HG02885 (cell line): ENCODE data around the gene COL1A1.

Experiments used
- ATAC-seq: cut with Tn5 transposase; IDR thresholded peaks from one replicate; pipeline ENCODE4 v1.9.1; 2021; ENCODE audit warnings: mild to moderate bottlenecking; ENCODE audit not compliant: unreplicated experiment, poor library complexity

The COL1A1 gene

DNA sequence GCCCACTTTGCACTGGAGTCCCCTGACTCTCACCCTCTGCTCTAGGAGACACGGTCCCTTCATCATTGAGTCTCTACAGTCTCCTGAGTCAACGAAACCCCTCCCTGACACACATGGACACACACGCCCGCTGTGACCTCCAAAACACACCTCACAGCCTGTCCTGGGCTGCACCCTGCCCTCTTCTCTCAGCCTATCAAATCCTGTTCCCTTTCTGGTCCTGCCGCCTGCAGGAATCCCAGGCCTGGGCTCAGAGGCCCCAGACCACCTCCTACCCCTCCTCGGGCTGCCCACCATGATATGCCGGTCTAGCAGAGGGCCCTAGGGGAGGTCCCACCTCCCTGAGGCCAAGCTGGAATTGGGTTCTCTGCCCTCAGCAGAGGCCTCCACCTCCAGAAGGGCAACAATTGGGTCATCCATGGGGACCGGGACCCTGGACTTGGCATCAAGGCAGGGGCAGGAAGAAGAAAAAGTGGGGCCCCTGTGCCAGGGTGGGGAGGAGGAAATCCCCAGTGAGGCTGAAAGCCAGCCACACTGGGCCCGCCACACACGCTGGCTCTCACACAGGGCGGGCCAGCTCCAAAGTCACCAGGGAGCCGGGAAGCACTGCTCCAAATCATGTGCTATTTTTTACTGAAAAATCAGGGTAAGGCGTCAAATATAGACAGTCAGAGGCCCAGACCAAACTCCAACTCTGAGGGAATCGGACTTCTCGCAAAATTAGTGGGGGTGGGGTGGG, 54.3 kb downstream of the COL1A1 start:
- no peak for ATAC-seq

DNA sequence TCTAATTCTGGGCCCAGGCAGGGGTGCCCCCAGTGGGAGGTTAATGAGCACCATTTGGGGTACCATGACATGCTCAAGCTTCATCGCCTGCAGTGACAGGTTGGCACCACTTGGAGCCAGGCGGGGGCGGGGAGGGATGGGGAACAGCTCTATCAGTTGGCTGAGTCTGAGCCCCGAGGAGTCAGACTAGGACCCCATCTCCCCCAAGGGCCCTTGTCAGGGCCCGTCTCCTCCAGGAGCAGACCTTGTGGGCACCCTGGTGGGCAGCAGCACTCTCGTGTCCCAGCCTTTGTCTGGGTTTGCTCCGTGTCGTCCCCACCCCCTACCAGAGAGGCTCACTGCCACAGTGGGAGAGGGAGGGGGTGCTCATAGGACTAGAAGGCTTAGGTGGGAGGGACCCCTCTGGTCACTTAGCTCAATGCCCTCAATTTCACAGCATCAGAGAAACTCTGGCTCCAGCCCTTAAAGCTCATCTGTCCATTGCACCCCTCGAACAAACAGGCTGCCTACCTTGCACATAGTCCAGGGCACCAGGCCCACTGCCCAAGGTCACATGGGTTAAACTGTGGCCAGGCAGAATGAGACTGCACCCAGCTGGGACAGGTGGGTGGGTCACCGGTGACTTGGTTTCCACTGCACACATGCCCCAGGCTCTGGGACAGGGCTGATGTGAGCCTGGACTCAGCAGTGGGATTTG, 55.1 kb downstream of the COL1A1 start:
- ATAC-seq = no peak

DNA sequence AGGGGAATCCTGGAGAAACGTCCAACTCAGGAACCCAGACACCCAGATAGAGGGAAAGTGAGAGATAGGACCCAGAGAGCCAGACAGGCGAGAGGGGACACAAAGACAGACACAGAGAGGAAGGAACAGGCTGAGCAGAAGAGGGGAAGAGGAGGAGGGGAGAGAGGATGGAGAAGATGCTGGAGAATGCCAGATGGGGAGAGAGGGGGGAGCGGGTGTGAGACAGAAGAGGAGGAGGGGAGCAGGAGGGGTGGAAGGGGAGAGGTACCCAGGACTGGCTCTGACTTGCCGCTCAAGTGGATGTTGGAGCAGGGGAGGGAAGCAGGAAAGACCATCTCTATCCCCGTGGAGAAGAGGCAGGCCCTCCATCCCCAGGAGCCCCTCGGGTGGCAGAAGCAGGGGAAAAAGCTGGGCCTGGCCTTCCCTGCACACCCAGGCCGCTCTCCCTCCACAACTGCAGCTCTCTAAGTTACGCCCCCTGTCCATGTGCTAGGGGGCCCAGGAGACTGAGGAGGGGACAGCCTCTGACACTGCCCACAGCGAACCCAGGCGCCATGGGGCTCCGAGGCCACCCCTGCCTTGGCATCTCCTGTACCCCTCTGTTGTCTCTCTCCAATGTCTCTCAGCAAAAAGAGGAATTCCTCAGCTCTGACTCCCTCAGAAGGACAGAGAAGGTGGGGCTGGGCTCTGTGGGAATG, 55.8 kb downstream of the COL1A1 start:
- ATAC-seq = no peak

DNA sequence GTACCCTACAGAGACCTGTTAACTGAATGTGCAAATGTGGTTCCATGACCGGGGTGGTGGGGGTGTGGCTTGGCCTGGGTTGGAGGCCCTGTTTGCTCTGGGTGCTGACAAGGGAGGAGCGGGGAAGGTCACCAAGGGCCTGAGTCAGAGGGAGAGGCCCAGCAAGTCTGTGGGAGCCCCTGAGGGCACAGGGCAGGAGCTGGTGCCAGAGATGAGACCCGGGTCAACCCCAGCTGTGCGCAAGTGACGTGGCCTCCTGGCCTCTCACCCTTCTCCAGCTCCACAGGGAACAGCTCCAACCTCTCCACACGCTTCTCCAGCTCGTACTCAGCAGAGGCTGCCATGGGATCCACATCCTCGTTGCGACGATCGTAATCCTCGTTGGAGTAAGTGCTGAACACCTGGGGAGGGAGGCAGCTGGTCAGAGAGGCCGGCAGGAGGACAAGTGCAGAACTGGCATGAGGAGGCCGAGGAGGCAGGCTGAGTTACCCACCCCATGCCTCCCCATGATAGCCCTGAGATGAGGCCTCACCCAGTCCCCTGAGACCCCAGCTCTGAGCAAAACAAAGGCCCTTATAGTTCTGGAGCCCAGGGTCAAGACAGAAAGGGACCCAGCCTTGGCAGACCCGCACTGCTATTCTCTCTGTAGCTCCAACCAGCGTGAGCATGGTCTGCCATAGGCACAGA, 56.4 kb downstream of the COL1A1 start:
- no peak for ATAC-seq

DNA sequence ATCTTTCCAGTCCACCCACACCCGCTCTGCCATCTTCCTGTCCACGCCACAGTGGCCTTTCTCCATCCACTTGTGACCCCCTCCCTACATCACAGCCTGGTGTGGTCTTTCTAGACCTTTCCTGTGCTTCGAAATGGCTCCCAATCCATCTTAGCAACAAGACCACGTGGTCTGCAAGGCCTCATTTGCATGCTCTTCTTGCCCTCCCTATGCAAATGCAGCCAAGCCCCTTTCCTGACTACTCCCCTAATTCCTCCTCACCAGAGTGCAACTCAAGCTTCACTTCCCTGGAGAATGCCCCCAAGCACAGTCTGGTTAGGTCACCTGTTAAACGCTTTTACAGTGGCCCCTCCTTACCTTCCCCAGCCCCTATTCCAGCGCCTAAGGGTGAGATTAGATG, 57.1 kb downstream of the COL1A1 start:
- no peak for ATAC-seq

DNA sequence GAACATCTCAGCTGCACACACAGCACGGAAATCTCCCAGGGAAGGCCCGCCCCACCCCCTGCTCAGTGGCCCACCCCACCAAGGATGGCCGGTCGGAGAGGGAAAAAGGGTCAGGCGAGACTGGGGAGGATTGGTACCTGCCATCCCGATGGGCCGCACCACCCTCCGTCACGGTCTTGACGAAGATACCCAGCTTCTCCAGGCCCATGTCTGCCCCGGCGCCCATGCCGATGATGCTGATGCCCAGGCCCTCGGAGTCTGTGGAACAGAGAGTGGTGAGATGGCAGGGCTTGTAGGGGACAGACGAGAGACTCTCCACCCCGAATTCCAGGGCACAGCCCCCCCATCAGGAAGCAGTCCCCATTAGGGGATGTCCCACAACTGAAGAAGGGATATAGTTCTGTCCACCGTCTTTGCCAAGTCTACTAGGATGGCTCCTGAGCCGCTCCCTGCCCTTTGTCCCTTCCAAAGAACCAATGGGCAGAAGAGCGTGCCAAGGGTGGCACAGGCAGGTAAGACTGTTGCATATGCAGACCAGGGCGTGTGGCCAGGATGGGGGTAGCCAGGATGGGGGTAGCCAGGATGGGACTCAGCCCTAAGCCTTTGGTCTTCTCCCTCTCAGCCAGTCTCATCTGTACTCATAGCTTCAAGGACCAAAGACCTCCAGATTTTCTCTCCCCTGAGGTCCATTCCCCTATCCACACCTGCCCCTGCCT, 57.8 kb downstream of the COL1A1 start:
- ATAC-seq = no peak

DNA sequence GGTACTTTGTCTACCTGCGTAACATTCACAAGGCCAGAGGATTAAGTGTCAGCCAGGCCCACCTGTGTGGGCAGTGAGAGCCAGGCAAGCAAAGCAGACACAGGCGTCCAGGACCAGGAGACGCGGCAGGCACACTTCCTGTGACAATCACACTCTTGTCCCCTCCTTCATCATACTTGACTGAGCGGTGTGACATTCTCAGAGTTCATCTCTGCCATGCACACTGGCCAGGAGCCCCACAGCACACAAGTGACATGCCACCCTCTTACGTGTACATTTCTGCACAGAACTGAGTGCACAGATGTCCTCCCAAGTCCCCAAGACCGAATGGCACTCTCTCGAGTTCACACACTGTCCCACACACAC, 59.7 kb downstream of the COL1A1 start:
- no peak for ATAC-seq

DNA sequence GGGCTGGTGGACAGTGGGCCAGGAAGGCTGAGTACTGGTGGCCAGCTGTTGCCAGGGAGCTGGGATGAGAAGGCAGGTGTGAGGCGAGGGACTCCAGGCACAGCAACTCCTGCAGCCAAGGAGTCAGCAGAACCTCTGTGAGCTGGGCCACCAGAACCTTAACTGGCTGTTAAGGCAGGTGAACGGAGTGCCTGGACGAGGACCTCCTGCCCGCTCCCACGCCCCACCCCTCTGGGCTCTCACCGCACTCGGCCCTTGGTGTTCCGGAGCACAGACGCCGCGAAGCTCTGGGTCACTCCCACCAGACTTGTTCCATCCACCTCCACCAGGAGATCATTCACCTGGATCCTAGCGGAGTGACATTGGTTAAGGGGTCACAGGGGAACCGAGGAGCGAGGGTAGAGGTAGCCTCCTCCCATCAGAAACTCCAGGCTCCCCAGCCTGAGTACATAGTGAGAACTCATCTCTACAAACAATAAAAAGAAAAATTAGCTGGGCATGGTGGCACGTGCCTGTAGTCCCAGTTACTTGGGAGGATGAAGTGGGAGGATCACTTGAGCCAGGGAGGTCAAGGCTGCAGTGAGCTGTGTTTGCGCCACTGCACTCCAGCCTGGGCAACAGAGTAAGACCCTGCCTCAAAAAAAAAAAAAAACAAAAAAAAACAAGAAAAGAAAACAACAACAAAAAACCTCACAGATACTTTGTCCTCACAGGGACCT, 60.2 kb downstream of the COL1A1 start:
- ATAC-seq = no peak

DNA sequence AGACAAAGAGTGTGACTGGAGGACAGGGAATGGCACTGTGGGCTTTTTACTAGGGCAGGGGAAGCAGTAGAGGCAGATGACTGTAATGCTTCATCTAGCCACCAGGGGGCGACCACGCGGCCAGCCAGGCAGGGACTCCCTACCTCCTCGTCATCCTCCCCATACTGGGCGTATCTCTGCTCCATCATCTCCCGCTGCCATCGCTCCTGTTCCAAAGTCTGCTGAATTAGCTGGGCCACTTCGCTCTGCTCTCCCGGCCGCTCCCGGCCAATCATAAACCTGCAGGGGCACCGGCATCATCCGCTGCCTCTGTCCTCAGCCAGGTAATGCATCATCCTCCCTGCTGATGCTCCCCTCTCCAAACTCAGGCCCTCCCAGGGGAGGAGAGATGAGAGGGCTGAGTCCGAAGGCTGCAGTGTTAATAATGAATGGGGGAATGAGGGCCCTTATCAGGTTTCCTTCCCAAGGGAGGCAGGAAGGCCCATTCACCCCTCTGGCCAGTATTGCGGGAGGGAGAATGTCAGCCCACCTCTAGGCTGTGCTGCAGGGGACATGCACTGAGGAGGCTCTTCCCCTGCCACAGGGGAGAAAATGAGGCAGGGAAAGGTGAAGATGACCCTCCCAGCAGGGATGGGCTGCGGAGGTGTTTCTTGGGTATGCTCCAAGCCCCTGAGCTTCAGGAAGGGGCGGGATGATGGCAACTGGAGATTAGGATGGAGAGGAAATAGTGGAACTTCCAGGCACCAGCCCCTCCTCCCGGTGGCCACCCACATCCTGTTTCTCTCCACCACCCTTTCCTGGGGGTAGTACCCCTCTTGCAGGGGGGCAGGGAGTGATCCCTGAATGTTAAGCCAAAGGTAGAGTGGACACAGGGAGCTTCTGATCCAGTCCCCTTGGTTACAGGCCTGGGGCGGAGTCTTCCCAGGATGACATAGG, 61.2 kb downstream of the COL1A1 start:
- ATAC-seq = no peak

DNA sequence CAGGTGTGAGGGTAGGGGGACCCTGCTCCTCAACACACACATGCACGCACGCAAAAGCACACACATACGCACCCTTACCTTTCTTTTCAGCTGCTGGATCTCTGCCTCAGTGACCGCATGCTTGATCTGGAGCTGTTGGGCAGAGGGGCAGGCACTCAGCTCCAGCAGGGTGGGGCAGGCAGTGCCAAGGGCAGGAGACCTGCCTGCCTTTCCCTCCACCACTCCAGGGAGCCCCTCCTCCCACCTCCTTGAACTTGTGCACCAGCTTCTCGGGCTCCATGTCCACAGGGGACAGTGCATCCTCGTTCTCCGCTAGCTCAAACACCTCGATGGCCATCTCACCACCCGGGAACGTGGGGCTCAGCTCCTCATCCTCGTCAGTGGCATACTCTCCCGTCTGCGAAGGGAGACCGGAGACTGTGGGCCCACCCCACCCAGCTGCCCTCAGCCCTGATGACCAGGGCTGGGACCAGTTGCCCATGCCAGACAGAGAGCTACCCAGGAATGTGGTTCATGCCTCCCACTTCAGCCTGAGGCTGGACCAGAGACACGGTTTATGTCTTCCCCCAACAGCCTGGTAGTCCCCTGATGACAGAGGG, 62.1 kb downstream of the COL1A1 start:
- no peak for ATAC-seq

DNA sequence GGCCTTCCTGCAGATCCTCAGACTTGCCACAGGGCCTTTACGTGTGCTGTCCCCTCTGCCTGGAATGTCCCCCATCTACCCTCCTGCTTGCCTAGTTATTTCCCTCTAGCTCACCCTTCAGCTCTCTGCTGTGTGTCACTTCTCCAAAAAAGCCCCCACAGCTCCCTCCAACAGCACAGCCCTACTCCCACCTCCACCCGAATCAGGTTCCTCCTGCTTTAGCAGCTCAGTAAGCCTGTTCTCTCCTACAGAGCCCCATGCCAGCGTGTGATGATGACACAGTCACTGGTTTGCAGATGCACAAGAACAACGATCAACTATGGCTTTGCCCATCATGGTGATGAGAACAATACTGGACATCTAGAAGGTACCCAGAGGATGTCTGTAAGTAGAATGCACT, 64.4 kb downstream of the COL1A1 start:
- ATAC-seq = no peak

DNA sequence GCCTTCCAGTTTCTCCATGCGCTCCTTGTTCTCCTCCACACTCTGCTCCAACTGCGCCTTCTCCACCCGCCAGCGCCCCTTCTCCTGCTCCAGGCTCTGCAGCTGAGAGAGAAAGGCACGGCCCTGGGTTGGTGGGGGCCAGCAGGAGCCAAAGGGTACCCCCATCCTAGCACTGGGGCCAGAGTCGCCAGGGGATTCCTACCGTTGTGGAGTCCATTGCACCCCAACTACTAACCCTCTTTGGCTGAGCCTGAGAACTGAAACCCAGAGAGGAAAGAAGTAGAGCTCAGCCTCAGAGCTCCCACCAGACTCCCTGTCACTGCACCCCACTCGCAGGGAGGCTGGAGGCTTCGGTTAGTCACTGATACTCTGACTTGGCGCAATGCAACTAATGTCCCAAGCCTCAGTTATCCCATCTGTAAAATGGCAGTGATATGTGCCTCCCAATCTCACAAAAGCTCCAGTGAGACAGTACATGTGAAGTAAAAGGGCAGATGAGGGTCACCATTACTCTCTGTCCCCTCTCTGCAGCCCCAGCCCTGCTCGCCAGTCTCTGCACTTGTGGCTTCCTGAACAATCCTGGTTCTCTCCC, 65.2 kb downstream of the COL1A1 start:
- no peak for ATAC-seq

DNA sequence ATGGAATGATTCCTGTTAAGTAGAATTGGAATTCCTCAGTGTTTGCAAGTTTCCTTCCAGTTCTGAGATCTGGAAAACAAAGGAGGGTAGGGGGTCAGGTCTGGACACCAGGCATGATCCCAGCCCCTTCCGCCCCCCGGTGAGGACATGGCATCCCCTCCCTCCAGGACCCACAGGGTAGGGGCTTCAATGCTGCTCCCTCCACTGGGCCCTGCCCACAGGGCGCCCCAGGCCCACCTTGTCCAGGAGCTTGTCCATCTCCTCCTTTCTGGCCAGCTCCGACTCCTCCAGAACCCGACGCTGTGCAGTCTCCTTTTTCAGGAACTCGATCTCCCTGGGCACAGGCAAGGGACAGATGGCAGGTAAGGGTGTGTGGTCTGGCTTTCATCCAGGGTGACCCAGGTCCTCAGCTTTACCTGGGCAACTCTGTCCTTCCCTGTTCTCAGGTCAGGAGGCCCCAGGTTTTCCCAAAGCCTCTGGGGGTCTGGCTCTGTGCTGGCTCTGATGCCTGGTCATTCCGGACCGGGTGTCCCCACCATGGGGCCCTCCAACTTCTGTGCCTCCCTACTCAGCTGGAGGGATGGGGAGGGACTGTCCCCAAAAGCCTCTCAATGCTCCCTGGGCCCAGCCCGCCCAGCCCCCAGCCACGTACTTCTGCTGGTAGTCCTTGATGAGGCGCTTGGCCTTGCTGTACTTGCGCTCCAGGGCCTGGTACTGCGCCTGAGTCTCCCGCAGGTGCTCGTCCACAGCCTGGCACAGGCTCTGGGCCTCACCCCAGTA, 65.9 kb downstream of the COL1A1 start:
- no peak for ATAC-seq

DNA sequence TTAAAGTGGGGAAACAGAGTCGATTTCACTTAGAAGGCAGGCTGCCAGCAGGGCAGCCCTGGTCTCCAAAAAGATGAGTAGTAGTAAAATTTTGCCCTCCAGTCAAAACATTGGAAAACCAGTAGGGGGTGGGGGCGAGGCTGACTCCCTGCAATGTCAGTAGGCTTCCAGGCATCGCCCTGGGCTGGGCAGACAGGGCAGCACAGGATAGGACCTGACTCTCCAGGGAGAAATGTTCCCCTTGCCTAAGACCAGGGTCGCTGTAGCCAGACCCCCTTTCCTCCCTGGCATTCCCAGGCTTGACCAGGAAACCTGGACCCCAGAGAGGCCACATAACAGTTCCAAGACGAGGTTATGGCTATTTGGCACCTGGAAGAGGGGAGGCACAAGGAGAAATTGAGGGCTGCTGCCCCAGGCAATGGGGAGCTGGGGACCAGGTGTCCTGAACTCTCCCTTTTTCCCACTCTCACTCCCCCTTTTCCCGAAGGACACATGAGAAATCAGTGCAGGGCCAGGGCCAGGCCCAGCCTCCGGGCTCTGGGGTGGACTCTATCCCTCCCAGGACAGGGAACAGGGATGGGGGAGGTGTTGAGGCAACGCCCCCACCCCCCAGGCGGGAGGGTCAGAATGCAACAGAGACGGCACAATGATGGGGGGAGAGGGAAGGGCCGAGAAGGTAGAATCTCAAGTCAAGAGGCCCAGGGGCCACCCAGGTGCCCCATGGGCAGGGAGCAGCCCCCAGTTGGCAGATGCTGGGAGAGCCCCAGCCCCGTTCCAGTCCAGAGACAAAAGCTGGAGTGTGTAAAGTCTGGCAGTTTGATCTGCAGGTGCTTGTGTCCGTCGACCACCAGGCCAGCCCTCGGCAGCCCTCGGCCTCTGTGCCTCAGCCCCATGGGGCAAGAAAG, 67.0 kb downstream of the COL1A1 start:
- no peak for ATAC-seq

DNA sequence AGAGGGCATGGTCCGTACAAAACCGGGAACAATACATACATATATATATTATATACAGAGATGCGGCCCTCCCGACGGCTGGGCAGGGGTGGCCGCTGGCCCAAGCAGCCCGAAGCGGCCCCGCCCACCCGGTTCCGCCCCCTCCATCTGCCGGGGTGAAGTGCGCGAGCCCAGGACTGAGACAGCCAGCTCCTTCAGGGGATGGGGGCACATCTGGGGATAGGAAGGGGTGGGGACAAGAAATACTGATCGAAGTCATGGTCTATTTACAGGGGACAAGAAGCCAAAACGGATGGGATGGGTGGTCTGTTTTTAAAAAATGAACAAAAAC, 67.7 kb downstream of the COL1A1 start:
- ATAC-seq = no peak
